ENCODE results near the gene C1orf105.

Gene C1orf105

DNA sequence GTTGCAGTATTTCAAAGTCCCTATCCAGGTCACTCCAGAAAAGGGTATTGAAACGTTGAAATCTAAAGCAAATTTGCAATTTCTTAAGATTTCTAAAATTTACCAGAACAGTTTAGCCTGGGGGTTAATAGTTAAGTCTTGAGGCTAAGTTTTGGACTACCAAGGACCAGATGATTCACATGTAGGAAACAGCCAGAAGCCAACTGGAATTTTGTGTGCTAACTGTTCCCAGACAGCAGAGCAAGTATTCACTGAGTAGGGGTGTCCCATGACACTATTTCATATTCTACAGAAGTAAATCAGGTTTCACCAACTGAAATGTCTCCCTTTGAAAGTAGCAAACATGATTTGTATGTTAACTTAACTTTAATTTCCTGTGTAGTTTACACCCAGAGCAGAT lies 11.5 kb upstream of the C1orf105 start:
- H3K4me3 ChIP-seq (ENCODE audit: insufficient read depth, low read length, poor library complexity, severe bottlenecking) = no peak overlapping the region

DNA sequence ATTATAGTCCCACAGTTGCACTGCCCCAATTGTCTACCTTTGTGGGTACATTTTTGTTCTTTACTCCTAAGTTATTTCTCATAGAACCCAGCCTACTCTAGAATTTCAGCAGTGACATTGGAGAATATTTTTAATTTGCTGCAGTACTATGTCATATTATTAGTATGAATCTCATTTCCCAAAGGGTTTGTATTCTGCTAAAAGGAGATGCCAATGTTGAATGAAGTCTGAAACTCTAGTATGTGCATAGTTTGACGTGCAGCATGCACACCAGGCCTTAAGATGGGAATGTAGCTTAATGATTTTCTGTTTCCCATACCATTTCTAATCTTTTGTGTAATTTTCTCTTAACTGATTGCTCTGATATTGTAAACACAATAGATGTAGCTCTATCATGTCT lies 10.5 kb upstream of the C1orf105 start:
- no peak overlapping the region for H3K9ac ChIP-seq (ENCODE audit: low read length)
- no peak overlapping the region for H3K4me2 ChIP-seq (ENCODE audit: low read depth, low read length, poor library complexity, severe bottlenecking)
- no peaks in the 10 kb centered on the region for H3K36me3 ChIP-seq (ENCODE audit: low read length)
- H2AFZ ChIP-seq (ENCODE audit: low read depth, low read length, severe bottlenecking) = no peak overlapping the region
- H3K27ac ChIP-seq (ENCODE audit: low read depth, low read length) = no peak overlapping the region
- TF ChIP-seq, protein P1, sequence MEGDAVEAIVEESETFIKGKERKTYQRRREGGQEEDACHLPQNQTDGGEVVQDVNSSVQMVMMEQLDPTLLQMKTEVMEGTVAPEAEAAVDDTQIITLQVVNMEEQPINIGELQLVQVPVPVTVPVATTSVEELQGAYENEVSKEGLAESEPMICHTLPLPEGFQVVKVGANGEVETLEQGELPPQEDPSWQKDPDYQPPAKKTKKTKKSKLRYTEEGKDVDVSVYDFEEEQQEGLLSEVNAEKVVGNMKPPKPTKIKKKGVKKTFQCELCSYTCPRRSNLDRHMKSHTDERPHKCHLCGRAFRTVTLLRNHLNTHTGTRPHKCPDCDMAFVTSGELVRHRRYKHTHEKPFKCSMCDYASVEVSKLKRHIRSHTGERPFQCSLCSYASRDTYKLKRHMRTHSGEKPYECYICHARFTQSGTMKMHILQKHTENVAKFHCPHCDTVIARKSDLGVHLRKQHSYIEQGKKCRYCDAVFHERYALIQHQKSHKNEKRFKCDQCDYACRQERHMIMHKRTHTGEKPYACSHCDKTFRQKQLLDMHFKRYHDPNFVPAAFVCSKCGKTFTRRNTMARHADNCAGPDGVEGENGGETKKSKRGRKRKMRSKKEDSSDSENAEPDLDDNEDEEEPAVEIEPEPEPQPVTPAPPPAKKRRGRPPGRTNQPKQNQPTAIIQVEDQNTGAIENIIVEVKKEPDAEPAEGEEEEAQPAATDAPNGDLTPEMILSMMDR (IDR thresholded peaks at IDR 0.05; ENCODE audit: insufficient read depth, low read length, poor library complexity, severe bottlenecking) = no peak
- no peak for TF ChIP-seq EZH2phosphoT487 (conservative IDR thresholded peaks at IDR 0.05; ENCODE audit: low read length)
- no peaks in the 10 kb centered on the region for H3F3A ChIP-seq (ENCODE audit: insufficient read depth)
- no peaks in the 10 kb centered on the region for H3K27me3 ChIP-seq (ENCODE audit: low read length)
- H4K20me1 ChIP-seq (ENCODE audit: low read depth, low read length) = no peaks in the 10 kb centered on the region
- H3K79me2 ChIP-seq (ENCODE audit: insufficient read depth, low read length) = no peaks in the 10 kb centered on the region
- no peaks in the 10 kb centered on the region for H3K9me2 ChIP-seq (replicated peaks; ENCODE audit: insufficient read depth, low read length)
- no peak overlapping the region for H3K4me3 ChIP-seq (ENCODE audit: insufficient read depth, low read length, poor library complexity, severe bottlenecking)
- no peaks in the 10 kb centered on the region for H3K9me3 ChIP-seq (ENCODE audit: insufficient read depth, low read length)

More for the DNA sequence above, 11.5 kb upstream of the C1orf105 start:
- no peaks in the 10 kb centered on the region for H3K27me3 ChIP-seq (ENCODE audit: low read length)
- no peak overlapping the region for H3K27ac ChIP-seq (ENCODE audit: low read depth, low read length)
- H2AFZ ChIP-seq (ENCODE audit: low read depth, low read length, severe bottlenecking) = no peak overlapping the region
- H3K9me3 ChIP-seq (ENCODE audit: insufficient read depth, low read length) = no peaks in the 10 kb centered on the region
- H3K9me2 ChIP-seq (replicated peaks; ENCODE audit: insufficient read depth, low read length) = no peaks in the 10 kb centered on the region
- no peaks in the 10 kb centered on the region for H4K20me1 ChIP-seq (ENCODE audit: low read depth, low read length)
- no peak overlapping the region for H3K4me2 ChIP-seq (ENCODE audit: low read depth, low read length, poor library complexity, severe bottlenecking)
- H3F3A ChIP-seq (ENCODE audit: insufficient read depth) = no peaks in the 10 kb centered on the region
- no peaks in the 10 kb centered on the region for H3K36me3 ChIP-seq (ENCODE audit: low read length)
- no peak overlapping the region for H3K9ac ChIP-seq (ENCODE audit: low read length)
- TF ChIP-seq EZH2phosphoT487 (conservative IDR thresholded peaks at IDR 0.05; ENCODE audit: low read length) = no peak
- TF ChIP-seq, protein P1 (IDR thresholded peaks at IDR 0.05; ENCODE audit: insufficient read depth, low read length, poor library complexity, severe bottlenecking) = no peak
- no peaks in the 10 kb centered on the region for H3K79me2 ChIP-seq (ENCODE audit: insufficient read depth, low read length)

DNA sequence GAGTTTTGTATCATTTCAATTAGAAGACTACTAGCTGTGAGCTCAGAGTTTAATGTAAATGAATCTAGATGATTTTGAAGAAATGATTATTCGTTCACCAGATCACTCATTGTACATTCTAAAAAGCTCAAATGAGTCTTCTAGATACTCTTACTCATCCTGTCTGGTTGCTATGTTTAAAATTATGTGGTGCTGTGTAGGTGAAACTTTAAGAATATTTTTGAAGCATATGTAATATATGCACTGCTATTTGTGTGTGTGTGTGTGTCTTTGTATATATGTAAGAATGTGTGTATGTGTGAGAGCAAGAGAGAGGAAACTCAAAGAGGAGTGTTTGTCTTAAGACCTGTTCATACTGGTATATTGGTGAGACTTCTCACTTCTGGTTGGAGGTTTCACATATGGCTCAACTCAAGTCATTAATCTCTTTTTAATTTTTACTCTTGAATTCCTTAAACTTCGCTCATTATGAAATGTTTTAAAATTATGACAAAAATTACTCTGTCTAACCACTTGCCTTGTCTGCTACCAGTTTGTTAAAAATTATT lies 8.6 kb upstream of the C1orf105 start:
- no peak overlapping the region for H3K4me2 ChIP-seq (ENCODE audit: low read depth, low read length, poor library complexity, severe bottlenecking)
- TF ChIP-seq, protein P1 (IDR thresholded peaks at IDR 0.05; ENCODE audit: insufficient read depth, low read length, poor library complexity, severe bottlenecking) = no peak
- TF ChIP-seq EZH2phosphoT487 (conservative IDR thresholded peaks at IDR 0.05; ENCODE audit: low read length) = no peak
- no peaks in the 10 kb centered on the region for H4K20me1 ChIP-seq (ENCODE audit: low read depth, low read length)
- no peaks in the 10 kb centered on the region for H3K79me2 ChIP-seq (ENCODE audit: insufficient read depth, low read length)
- H3K27ac ChIP-seq (ENCODE audit: low read depth, low read length) = no peak overlapping the region
- H3K9ac ChIP-seq (ENCODE audit: low read length) = no peak overlapping the region
- H3K9me3 ChIP-seq (ENCODE audit: insufficient read depth, low read length) = no peaks in the 10 kb centered on the region
- no peak overlapping the region for H2AFZ ChIP-seq (ENCODE audit: low read depth, low read length, severe bottlenecking)
- no peak overlapping the region for H3K4me3 ChIP-seq (ENCODE audit: insufficient read depth, low read length, poor library complexity, severe bottlenecking)
- no peaks in the 10 kb centered on the region for H3K9me2 ChIP-seq (replicated peaks; ENCODE audit: insufficient read depth, low read length)
- no peaks in the 10 kb centered on the region for H3F3A ChIP-seq (ENCODE audit: insufficient read depth)
- H3K36me3 ChIP-seq (ENCODE audit: low read length) = no peaks in the 10 kb centered on the region
- H3K27me3 ChIP-seq (ENCODE audit: low read length) = no peaks in the 10 kb centered on the region

All from SU-DHL-6 (cell line).